H9 (cell line): ENCODE data around the gene PDGFRB. TPM values are rescaled to one million over a fixed set of nuclear protein-coding genes. Genes with fewer than 3 reads are reported as not detected.

Source experiments
- DNase-seq: peaks from one replicate; pipeline ENCODE4 v3.0.0-alpha.2; 2017
- H2AFZ ChIP-seq: one replicate; pipeline ENCODE4 v1.6.1; 2013; ENCODE audit warnings: mild to moderate bottlenecking, low read length, control low read depth, moderate library complexity
- H2AK5ac ChIP-seq: 2 replicates; pipeline ENCODE4 v1.6.1; 2013; ENCODE audit warnings: low read length, control low read depth, mixed read lengths; ENCODE audit not compliant: insufficient read length
- H2BK120ac ChIP-seq: one replicate; pipeline ENCODE4 v1.6.1; 2013; ENCODE audit warnings: low read depth, mild to moderate bottlenecking, low read length, control low read depth, inconsistent platforms; ENCODE audit not compliant: poor library complexity, severe bottlenecking
- H2BK12ac ChIP-seq: 2 replicates; pipeline ENCODE4 v1.6.1; 2013; ENCODE audit warnings: low read length, control low read depth, mixed read lengths, low read depth; ENCODE audit not compliant: insufficient read length
- H2BK15ac ChIP-seq: 2 replicates; pipeline ENCODE4 v1.6.1; 2013; ENCODE audit warnings: low read depth, low read length, control low read depth
- H2BK20ac ChIP-seq: one replicate; pipeline ENCODE4 v1.6.1; 2013; ENCODE audit warnings: low read depth, mild to moderate bottlenecking, low read length, control low read depth, inconsistent platforms; ENCODE audit not compliant: poor library complexity, severe bottlenecking
- H2BK5ac ChIP-seq: 2 replicates; pipeline ENCODE4 v1.6.1; 2013; ENCODE audit warnings: low read length, control low read depth, mixed read lengths; ENCODE audit not compliant: insufficient read length
- H3K14ac ChIP-seq: 2 replicates; pipeline ENCODE4 v1.6.1; 2013; ENCODE audit warnings: low read length, control low read depth; ENCODE audit not compliant: insufficient read depth
- H3K18ac ChIP-seq: 2 replicates; pipeline ENCODE4 v1.6.1; 2013; ENCODE audit warnings: low read depth, mild to moderate bottlenecking, mixed read lengths, low read length, control low read depth; ENCODE audit not compliant: insufficient read length
- H3K23ac ChIP-seq: 2 replicates; pipeline ENCODE4 v1.6.1; 2013; ENCODE audit warnings: low read length, control low read depth, mixed read lengths, low read depth; ENCODE audit not compliant: insufficient read length
- H3K23me2 ChIP-seq: 2 replicates; pipeline ENCODE4 v1.6.1; 2013; ENCODE audit warnings: low read depth, mild to moderate bottlenecking, mixed read lengths, low read length, control low read depth; ENCODE audit not compliant: insufficient read length, poor library complexity, severe bottlenecking
- H3K27ac ChIP-seq: 2 replicates; pipeline ENCODE4 v1.5.1; 2013; ENCODE audit warnings: low read length, control low read depth, mixed read lengths, low read depth; ENCODE audit not compliant: insufficient read length
- H3K27me3 ChIP-seq: 2 replicates; pipeline ENCODE4 v1.6.1; 2013; ENCODE audit warnings: low read length, control low read depth, inconsistent platforms; ENCODE audit not compliant: insufficient read depth
- H3K4ac ChIP-seq: 2 replicates; pipeline ENCODE4 v1.6.1; 2013; ENCODE audit warnings: low read depth, mild to moderate bottlenecking, control low read depth, inconsistent platforms, low read length, moderate library complexity
- H3K4me1 ChIP-seq: 2 replicates; pipeline ENCODE4 v1.6.1; 2013; ENCODE audit warnings: low read length, control low read depth, inconsistent platforms; ENCODE audit not compliant: insufficient read depth
- H3K4me2 ChIP-seq: 2 replicates; pipeline ENCODE4 v1.6.1; 2013; ENCODE audit warnings: low read length, control low read depth, mixed read lengths; ENCODE audit not compliant: insufficient read length, insufficient read depth
- H3K56ac ChIP-seq: 2 replicates; pipeline ENCODE4 v1.6.1; 2013; ENCODE audit warnings: low read depth, mild to moderate bottlenecking, mixed read lengths, low read length, control low read depth; ENCODE audit not compliant: insufficient read length
- H3K79me1 ChIP-seq: 2 replicates; pipeline ENCODE4 v1.6.1; 2013; ENCODE audit warnings: low read depth, mild to moderate bottlenecking, moderate library complexity, low read length, control low read depth, inconsistent platforms; ENCODE audit not compliant: insufficient read depth, poor library complexity, severe bottlenecking
- H3K79me2 ChIP-seq: 2 replicates; pipeline ENCODE4 v1.6.1; 2013; ENCODE audit warnings: low read length, control low read depth, inconsistent platforms; ENCODE audit not compliant: insufficient read depth
- H3K9ac ChIP-seq: 2 replicates; pipeline ENCODE4 v1.6.1; 2013; ENCODE audit warnings: low read length, control low read depth, mixed read lengths; ENCODE audit not compliant: insufficient read length; ENCODE audit errors: extremely low read depth
- H3K9me3 ChIP-seq: one replicate; pipeline ENCODE4 v1.6.1; 2013; ENCODE audit warnings: low read depth, low read length, inconsistent platforms; ENCODE audit not compliant: control insufficient read depth
- H3T11ph ChIP-seq: one replicate; pipeline ENCODE4 v1.6.1; 2013; ENCODE audit warnings: mild to moderate bottlenecking, low read length, control low read depth, inconsistent platforms
- H4K20me1 ChIP-seq: one replicate; pipeline ENCODE4 v1.6.1; 2013; ENCODE audit not compliant: control insufficient read depth, insufficient read length, insufficient read depth
- H4K5ac ChIP-seq: 2 replicates; pipeline ENCODE4 v1.6.1; 2013; ENCODE audit warnings: low read depth, mild to moderate bottlenecking, mixed read lengths, low read length, control low read depth; ENCODE audit not compliant: insufficient read length
- H4K8ac ChIP-seq: replicated peaks from 2 replicates; pipeline ENCODE4 v1.6.1; 2013; ENCODE audit warnings: low read length, control low read depth, mixed read lengths, low read depth; ENCODE audit not compliant: insufficient read length
- H4K91ac ChIP-seq: 2 replicates; pipeline ENCODE4 v1.6.1; 2013; ENCODE audit warnings: low read depth, mild to moderate bottlenecking, moderate library complexity, mixed read lengths, low read length, control low read depth; ENCODE audit not compliant: insufficient read length
- H3K27ac Mint-ChIP-seq, 3 experiments: 2 replicates in 2 of 3; 3 replicates in 1 of 3; pipeline ENCODE4 v1.8.0; 2020 to 2021; ENCODE audit warnings: mixed read lengths in 3 of 3, mild to moderate bottlenecking in 1 of 3, moderate library complexity in 1 of 3
- H3K27me3 Mint-ChIP-seq: 2 replicates; pipeline ENCODE4 v1.8.0; 2021; ENCODE audit warnings: low read depth, mild to moderate bottlenecking, moderate library complexity, mixed read lengths
- H3K36me3 Mint-ChIP-seq, 3 experiments: 2 replicates in 2 of 3; 3 replicates in 1 of 3; pipeline ENCODE4 v1.8.0; 2020 to 2021; ENCODE audit warnings: low read depth in 3 of 3, mixed read lengths in 3 of 3; ENCODE audit not compliant: insufficient read depth in 1 of 3
- H3K4me1 Mint-ChIP-seq, 2 experiments: 2 replicates each; pipeline ENCODE4 v1.8.0; 2020; ENCODE audit warnings: mixed read lengths in 2 of 2
- H3K4me3 Mint-ChIP-seq, 2 experiments: 2 replicates in 1 of 2; 3 replicates in 1 of 2; pipeline ENCODE4 v1.8.0; 2020 to 2021; ENCODE audit warnings: mild to moderate bottlenecking in 2 of 2, mixed read lengths in 2 of 2, moderate library complexity in 1 of 2
- H3K9me3 Mint-ChIP-seq, 2 experiments: 2 replicates in 1 of 2; 3 replicates in 1 of 2; pipeline ENCODE4 v1.8.0; 2020; ENCODE audit warnings: mild to moderate bottlenecking in 2 of 2, mixed read lengths in 2 of 2, moderate library complexity in 1 of 2
- CTCF ChIP-seq: fragments of 200-600 bp; sonication (generic); conservative IDR thresholded peaks from 3 replicates; pipeline ENCODE4 v1.8.0; 2021; ENCODE audit warnings: antibody characterized with exemption, mild to moderate bottlenecking
- WGBS: extraction: QIAGEN DNeasy Blood & Tissue Kit; methylation state at CpG from one replicate; pipeline ENCODE4 v1.1.7; 2013; ENCODE audit warnings: missing lambda C conversion rate, low lambda C conversion rate, mixed read lengths; ENCODE audit not compliant: insufficient read length; ENCODE audit errors: extremely low coverage; 5-methylcytosine and 5-hydroxymethylcytosine counted together
- total RNA-seq: library from RNA; stranded (reverse); gene quantifications from 2 replicates; pipeline ENCODE4 v1.2.1, GENCODE V29; 2021

Gene PDGFRB
- total RNA-seq, 1 experiment from 2014 or later = 2.2 TPM

- H3K4me1 ChIP-seq = peaks cover 5% of the 10 kb centered on the region; the same call in 1 of the 2 replicates
These were observed 7.3 kb downstream of the PDGFRB start for GRCh38 chr5:150148117-150148927.

More at GRCh38 chr5:150148117-150148927, 7.3 kb downstream of the PDGFRB start:
- Histone ChIP-seq H3K56ac (no peak overlapping the region), H2BK12ac (no peak overlapping the region), H3K18ac (no peak overlapping the region), H3K79me2 (no peaks in the 10 kb centered on the region), H3K23me2 (no peaks in the 10 kb centered on the region), H3T11ph (no peak overlapping the region), H4K20me1 (no peaks in the 10 kb centered on the region), H3K4me2 (no peak overlapping the region), H2BK5ac (no peak overlapping the region), H2BK120ac (no peak overlapping the region), H3K14ac (no peak overlapping the region), H2BK20ac (no peak overlapping the region), H2AFZ (no peak overlapping the region), H3K23ac (no peak overlapping the region), H3K9ac (no peak overlapping the region), H4K91ac (no peak overlapping the region), H4K8ac (no peak overlapping the region), H3K27ac (no peak overlapping the region), H3K79me1 (no peaks in the 10 kb centered on the region), H4K5ac (no peak overlapping the region), H3K9me3 (no peaks in the 10 kb centered on the region), H3K4ac (no peak overlapping the region), H2BK15ac (no peak overlapping the region), H2AK5ac (no peak overlapping the region), H3K27me3 (no peaks in the 10 kb centered on the region)
- H3K4me3 Mint-ChIP-seq = no peak overlapping the region; a peak in 1 of 5 replicates
- no peaks in the 10 kb centered on the region for H3K9me3 Mint-ChIP-seq
- no peak for DNase-seq
- H3K27me3 Mint-ChIP-seq = peaks cover 5% of the 10 kb centered on the region; the same call in 1 of the 2 replicates
- WGBS = no CpG with 5 or more reads among the region's 11 CpGs
- H3K36me3 Mint-ChIP-seq = no peaks in the 10 kb centered on the region
- no peak for TF ChIP-seq CTCF
- no peak overlapping the region; a peak in 1 of 7 replicates for H3K27ac Mint-ChIP-seq
- peaks cover 16 to 24% of the 10 kb centered on the region in 2 experiments for H3K4me1 Mint-ChIP-seq
